ENCODE measurements around the gene SARDH.
"Not testable (repeated sequence)": the region's sequence is repeated elsewhere in the genome, so short reads cannot be mapped to it uniquely, and the experiment has no call there.

The SARDH gene

GRCh38 chr9:133687856-133688761, 50.0 kb downstream of the SARDH start:
- DNase-seq (ENCODE audit: low spot score) = no peak

GRCh38 chr9:133686642-133687575, 51.2 kb downstream of the SARDH start:
- no peak for FAIRE-seq
- no peak for DNase-seq (ENCODE audit: low spot score)

More at GRCh38 chr9:133687856-133688761, 50.0 kb downstream of the SARDH start:
- FAIRE-seq = no peak

GRCh38 chr9:133685653-133686609, 52.2 kb downstream of the SARDH start:
- FAIRE-seq = no peak
- no peak for DNase-seq (ENCODE audit: low spot score)

GRCh38 chr9:133684936-133685361, 53.2 kb downstream of the SARDH start:
- DNase-seq (ENCODE audit: low spot score) = no peak
- no peak for FAIRE-seq

- no peak for DNase-seq (ENCODE audit: low spot score)
- no peak for FAIRE-seq
Measured at GRCh38 chr9:133684121-133684935, 53.8 kb downstream of the SARDH start.

- FAIRE-seq (no peak), DNase-seq (ENCODE audit: low spot score) (peak; percentile 27)
Measured at GRCh38 chr9:133683586-133684120, 54.5 kb downstream of the SARDH start.

- no peak for FAIRE-seq
Measured at GRCh38 chr9:133682818-133683585, 55.1 kb downstream of the SARDH start.

GRCh38 chr9:133681658-133682306, 56.4 kb downstream of the SARDH start:
- no peak for DNase-seq (ENCODE audit: low spot score)
- no peak for FAIRE-seq

More at GRCh38 chr9:133682818-133683585, 55.1 kb downstream of the SARDH start:
- DNase-seq (ENCODE audit: low spot score) = no peak

- DNase-seq (ENCODE audit: low spot score) (no peak), FAIRE-seq (no peak)
Measured at GRCh38 chr9:133680976-133681657, 57.0 kb downstream of the SARDH start.

GRCh38 chr9:133680250-133680975, 57.7 kb downstream of the SARDH start:
- FAIRE-seq = no peak
- DNase-seq (ENCODE audit: low spot score) = no peak

GRCh38 chr9:133679466-133680061, 58.6 kb downstream of the SARDH start:
- no peak for DNase-seq (ENCODE audit: low spot score)
- peak; percentile 27 for FAIRE-seq

- no peak for FAIRE-seq
- no peak for DNase-seq (ENCODE audit: low spot score)
Measured at GRCh38 chr9:133679056-133679455, 59.1 kb downstream of the SARDH start.

GRCh38 chr9:133677126-133678010, 60.8 kb downstream of the SARDH start:
- FAIRE-seq (no peak), DNase-seq (ENCODE audit: low spot score) (no peak)

- DNase-seq (ENCODE audit: low spot score) (no peak), FAIRE-seq (no peak)
Measured at GRCh38 chr9:133676450-133676849, 61.7 kb downstream of the SARDH start.

- not testable (repeated sequence) for DNase-seq (ENCODE audit: low spot score); FAIRE-seq
Measured at GRCh38 chr9:133675796-133676195, 62.4 kb downstream of the SARDH start.

GRCh38 chr9:133674091-133674490, 64.1 kb downstream of the SARDH start:
- FAIRE-seq (no peak), DNase-seq (ENCODE audit: low spot score) (no peak)
